Dedifferentiated amniotic fluid mesenchymal stem cell (primary cell): ENCODE measurements around the gene MCAM.

Source experiments
- DNase-seq: peaks from one replicate; pipeline ENCODE4 v3.0.0-alpha.2; 2016; ENCODE audit errors: extremely low spot score

Gene MCAM, protein sequence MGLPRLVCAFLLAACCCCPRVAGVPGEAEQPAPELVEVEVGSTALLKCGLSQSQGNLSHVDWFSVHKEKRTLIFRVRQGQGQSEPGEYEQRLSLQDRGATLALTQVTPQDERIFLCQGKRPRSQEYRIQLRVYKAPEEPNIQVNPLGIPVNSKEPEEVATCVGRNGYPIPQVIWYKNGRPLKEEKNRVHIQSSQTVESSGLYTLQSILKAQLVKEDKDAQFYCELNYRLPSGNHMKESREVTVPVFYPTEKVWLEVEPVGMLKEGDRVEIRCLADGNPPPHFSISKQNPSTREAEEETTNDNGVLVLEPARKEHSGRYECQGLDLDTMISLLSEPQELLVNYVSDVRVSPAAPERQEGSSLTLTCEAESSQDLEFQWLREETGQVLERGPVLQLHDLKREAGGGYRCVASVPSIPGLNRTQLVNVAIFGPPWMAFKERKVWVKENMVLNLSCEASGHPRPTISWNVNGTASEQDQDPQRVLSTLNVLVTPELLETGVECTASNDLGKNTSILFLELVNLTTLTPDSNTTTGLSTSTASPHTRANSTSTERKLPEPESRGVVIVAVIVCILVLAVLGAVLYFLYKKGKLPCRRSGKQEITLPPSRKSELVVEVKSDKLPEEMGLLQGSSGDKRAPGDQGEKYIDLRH

DNA sequence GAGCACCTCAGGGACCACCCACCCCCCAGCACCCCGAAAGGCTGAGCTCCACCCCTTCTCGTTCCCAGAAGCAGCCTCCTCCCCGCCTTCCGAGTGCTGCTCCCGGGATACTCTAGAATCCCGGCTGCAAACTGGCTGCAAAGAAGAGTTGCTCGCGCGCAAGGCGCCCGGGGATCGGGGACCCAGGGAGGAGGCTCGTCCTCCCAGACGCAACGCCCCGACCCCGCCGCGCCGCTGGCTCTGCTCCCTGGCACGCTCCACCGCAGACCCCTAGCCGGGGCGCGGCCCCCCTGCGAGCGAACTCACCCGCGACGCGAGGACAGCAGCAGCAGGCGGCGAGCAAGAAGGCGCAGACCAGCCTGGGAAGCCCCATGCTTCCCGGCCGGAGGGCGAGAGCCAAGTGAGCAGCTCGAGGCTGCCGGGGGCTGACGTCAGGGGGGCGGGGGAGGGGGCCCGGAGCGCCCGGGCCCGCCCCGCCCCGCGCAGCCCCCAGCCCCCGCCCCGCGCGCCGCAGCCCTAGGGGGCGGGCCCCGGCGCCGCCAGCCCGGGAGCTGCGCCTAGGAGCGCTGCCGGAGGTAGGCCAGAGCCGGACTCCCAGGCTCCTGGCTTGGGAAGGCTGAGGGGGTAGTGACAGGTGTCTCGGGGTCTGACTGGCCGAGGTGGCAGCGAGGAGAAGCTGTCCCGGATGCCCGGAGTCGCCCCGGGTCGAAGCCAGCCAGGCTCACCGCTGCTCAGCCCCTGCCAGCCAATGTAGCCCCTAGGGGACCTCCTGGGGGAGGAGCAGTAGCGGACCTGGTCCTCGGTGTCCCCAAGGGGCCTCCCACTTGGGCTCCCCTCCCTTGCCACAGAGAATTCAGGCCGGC is at the start of gene MCAM:
Gene MCAM (minus strand): TSS at position 402 of the 863 bp plus-strand sequence. CDS start 29 bp downstream, at position 373.
- DNase-seq, result no peak

DNA sequence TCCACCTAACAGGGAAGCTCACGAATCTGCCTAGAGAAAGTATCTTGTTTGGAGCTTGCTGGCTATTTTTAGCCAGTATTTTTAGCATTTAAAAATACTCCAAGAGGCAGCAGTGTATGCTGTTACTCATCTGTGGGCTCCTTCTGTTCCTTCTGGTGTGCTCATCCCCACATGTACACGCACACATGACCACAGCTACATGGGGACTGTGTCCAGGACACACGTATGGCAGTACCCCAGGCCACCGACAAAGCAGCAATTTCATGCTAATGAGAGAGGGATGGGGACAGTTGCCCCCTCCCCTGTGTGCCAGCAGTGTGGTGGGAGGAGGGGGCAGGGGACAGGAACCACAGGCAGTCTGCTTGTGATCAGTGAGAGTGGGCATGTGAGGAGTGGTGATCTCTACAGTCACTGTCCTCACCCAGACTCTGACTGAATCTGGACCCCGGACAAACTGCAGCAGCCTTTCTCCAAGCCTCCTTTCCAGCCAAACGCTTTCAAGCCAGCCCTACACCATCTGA is 48.2 kb upstream of the MCAM start:
- no peak for DNase-seq

DNA sequence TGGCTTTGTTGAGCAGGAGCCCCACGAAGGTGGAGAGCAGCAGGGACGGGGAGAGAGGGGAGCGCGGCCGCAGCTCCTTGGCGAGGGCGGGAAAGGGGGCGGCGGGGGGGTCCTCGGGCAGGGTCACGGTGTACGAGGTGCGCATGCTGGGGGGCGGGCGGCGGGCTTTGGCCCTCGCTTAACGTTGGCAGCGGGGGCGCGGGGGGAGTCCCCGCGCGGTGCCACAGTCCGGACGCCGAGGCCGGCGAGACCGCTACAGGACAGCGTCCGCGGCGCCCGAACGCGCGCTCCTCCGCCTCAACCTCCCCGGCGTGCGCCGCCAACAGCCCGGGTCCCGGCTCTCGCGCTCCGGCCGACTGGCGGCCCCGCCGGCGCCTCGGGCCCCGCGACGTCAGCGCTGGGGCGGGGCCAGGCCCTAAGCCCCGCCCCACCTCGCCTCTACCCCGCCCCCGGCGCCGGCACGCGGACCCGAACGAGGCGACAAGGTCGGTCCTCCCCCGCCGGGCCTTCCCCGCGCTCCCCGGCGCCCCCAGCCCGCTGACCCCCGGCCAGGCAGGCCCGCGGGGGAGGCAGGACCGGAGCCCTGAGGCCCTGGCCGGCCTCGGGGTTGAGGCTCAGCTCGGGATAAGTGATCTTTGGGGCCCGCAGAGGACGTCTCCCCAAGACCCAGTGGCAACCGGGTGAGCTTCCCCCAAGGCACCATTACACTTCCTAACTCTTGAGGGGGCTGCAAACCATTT is 47.1 kb upstream of the MCAM start:
- no peak for DNase-seq

DNA sequence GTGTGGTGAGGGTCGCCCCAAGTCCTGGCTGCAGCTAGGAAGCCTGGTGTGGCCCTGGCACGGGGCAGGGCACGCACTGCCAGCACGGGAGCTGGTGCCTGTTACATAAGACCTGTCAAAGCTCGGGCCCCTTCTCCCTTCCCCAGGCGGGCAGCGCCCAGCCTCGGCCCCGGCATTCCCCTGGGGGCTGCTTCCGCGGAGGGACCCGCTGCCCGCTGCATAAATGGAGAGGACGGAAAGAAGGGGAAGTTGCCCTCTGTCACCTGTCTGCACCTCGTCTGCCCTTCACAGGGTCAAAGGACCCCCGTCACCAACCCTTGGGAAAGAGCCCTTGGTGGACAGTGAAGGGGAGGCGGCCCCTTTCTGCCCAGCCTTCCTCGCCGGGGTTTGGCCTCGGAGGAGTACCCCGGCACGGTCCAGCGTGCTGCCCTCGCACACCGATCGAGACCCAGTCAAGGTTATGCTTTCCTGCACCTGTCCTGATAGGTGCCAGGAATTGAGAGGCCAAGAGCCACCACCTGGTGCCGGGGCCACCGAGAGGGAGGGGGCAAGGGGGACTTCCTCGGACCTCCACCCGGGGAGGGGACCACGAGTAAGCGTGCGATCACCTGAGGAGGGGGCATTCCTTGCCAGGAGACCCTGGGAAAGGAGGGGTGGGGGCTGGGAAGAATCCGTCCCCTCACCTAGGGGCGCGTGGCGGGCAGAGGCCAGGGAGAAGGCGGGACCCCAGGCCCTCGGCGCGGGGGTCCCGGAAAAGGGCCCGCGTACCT is 46.3 kb upstream of the MCAM start:
- no peak for DNase-seq

DNA sequence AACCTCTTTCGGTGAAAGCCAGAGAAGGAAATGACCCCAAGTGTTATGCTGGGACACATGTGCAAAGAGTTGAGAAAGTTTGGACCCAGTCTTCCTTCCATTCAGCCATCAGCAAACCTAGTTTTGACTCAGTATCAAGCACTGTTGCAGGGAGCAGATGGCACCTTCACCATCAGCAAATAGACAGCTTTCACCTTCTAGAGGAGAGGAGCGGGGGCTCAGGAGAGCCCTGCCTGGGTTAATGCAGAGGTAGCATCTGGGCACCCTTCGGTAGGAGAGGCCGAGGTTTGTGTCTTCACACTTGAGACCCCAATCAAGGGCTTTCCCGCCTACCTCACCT is 45.8 kb upstream of the MCAM start:
- DNase-seq, result no peak

DNA sequence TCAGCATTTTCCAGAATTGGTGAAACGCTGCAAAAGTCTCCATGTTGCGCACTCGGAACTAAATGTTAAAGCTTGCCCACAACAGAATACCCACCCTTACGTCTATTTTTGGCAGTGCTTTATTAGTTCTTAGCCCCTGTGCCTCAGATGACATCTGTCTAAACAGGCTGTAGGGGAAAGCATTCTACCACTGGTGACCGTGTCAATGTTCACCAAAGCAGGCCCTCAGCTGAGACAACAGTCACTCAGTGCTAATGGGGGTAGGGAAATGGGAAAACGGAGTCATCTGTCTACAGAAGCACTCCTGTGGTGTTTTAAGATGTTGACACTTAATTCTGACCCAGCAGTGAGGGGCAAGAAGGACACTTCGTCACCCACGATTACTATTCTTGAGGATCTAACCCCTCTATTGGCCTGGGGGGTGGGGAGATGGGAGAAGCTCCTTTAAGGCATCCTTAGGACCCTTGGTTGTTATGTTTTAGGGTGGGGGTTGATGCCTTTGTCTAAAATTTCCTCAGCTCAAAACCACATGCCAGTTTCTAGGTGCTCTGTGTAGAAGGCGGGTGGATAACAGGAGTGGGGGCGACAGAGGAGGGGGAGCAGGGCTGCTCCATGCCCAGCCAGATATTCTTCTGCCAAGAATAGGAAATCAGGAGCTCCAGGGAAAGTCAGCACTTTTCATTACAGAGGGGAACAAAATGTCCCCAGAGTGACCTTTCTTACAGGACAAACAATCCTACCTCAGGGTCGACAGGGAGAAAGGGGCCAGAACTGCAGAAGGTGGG is 45.2 kb upstream of the MCAM start:
- DNase-seq, result no peak

DNA sequence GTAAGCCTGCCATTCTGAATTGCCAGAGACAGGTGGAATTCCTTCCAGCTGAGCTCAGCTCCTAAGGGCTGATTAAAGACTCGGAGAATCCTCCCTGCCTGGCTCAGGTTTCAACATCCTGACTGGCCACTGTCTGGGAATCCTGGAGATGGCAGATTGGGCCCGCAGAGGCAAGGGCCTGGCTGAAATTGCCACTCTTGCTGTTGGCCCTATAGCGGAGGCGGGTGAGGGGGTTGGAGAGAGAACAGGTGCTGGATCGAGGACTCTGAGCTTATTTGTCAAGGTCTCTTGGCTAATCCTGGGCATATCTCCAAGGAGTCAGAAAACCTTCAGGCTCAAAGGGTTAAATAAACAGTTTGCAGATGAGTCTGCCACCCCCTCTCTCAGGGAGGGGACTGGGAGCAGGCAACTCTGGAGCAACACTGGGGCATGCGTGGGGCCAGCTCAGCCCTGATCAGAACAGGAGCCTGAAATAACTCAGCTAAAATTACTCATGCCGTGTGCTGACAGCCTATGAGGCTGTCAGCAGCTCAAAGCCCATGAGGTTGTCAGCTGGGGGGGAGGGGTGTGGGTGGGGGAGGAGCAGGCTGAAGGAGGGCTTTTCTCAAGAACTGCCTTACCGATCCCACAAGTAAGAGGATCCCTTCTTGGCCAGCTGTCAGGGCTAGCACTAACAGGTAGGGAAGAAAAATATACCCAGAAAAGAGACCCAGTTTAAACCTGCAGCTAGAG is 44.3 kb upstream of the MCAM start:
- DNase-seq, result peak; percentile 65

DNA sequence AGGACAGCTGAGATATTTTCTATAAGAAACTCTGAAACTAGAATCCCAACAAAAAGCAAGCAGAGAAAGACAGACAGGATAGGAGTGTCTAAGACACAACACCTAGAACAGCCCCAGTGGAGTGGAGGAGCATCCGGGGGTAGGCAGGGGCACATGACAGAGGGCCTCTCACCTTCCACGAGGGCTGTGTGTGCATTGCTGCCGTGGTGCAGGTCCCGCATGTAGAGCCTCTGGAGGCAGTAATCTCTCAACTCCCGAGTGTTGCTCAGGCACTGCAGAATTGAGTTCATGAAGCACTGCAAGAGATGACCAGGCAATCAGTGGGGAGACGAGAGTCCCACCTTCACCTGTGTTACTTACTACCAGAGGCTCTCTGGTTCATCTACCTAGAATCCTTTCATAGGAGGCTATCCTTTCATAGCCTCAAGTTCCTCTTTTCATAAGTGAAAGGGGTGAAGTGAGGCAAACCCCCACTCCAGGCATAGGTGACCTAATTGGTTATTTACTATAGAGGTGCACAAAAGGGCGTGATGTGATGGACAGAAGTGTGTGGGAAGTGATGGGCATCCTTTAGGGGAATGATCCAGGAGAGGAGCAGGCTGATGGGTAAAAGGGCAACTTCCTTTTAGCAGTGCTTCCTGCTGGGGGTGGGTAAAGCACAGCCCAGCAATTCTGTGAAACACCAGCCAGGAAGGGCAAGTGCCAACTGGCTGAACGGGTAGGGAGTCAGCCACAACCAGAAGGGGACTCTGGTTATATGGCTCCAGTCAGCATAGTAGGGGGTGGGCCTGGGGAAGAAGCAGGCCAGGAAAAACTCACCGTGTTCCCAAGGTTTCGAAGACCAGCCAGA is 42.7 kb upstream of the MCAM start:
- DNase-seq, result no peak

DNA sequence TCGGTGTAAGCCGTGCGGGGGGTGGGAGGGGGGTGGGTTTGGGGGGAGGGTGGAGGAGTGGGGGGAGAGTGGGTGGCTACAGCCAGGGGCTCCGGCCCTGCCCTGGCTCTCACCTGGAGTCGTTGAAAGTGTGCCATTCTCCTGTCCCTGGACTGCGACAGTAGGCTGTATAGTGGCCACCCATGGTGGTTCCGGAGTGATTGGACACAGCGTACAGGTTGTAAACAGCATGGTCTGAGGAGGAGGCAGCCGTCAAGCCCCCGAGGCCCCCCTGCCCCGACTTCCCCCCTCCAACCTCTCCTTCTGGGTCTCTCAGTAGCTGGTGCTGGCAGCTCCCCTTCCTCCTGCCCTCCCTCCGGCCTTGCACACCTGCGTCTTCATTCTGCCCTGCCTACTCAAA is 40.1 kb upstream of the MCAM start:
- DNase-seq, result no peak

DNA sequence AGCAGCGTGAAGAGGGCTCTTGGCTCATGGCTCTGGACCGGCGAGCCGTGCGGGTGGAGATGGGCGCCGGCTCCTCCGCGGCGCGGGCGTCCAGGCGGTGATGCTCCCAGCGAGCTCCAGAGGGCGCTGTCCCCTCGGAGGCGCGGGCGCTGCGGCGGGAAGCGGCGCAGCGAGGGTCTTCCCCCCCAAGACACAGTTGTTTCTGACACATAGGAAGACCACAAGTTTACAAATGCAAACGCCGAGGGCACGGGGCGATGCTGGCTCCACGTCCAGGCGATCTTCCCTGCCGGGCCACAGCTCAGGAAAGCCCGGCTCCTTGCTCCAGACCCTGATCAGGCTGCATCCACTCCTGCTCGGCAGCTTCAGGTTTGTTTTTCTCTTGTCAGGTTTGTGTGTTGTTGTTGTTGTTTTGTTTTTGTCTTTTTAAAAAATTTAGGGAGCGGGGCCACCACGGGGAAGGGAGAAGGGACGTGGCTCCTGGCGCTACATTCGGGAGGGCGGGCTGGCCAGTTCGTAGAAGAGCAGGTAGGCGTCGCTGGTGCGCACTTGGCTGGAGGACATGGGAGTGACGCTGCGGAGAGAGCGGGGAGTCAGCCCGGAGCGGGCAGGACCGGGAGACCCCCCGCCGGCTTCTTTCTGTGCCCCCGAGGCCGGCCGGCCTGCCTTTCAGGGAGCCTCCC is 39.6 kb upstream of the MCAM start:
- DNase-seq, result peak; percentile 73

DNA sequence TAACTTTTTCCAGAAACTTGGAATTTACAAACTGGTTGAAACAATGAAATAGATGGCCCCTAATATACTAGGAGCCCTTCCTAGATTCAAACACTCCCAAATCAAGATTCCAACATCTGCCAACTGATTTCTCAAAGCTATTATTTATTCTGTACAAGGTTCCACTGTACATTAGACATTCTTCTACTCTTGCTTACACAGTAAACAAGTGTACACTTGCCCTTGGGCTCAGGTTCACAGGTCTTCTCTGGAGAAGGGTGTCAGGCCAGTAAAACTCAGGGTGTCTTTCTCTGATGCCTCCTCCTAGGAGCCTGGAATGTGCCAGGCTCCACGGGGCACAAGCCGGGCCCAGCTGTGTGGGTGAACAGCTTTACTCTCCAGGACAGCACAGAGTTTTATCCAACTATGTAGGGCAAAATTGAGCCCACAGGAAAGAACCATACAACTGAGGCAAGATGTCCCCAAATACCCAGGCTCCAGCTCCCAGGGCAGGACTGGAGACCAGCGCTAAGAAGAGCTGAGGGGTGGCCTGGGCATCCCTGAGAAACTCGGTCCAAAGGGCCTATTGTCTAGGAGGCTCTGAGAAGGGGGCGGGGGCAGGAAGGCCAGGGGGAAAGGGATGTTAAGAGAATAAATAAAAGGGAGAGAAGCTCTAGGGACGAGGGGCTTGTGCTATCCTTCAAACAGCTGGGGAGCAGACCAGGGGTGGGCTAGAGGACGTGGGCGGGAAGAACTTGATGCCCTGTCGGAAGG is 38.3 kb upstream of the MCAM start:
- DNase-seq, result no peak

DNA sequence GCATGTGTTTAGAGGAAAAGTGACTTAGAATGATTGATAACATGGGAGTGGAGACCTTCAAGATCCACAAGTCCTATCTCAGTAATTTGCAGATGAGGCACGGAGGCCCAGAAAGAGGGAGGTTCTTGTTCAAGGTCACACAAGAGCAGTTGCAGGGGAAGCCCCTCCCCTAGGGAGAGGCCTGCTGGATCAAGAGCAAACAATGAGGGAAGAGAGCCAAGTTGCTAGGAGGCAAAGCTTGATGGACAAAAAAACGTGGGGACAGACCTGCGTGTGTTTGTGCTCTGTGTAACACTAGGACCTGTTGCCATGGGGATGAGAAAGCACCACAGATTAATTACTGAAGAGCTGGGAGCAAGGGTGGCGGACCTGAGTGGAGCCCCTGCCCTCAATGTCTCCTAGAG is 35.9 kb upstream of the MCAM start:
- no peak for DNase-seq

DNA sequence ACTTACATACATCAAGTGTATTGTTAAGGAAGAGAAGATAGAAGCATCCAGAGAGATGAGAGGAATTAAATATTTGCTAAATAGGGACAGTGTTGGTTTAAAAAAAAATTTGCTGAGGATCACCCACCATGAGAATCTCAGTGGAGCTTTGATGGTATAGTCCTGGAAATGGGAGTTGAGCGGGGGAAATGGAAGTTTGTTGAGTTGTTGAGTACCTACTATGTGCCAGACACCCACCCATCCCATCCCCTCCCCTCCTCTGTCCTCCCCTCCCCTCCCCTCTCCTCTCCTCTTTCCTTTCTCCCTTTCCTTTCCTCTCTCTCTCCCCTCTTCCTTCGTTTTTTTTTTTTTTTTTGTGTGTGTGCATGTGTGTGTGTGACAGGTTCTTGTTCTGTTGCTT is 34.3 kb upstream of the MCAM start:
- DNase-seq, result no peak

DNA sequence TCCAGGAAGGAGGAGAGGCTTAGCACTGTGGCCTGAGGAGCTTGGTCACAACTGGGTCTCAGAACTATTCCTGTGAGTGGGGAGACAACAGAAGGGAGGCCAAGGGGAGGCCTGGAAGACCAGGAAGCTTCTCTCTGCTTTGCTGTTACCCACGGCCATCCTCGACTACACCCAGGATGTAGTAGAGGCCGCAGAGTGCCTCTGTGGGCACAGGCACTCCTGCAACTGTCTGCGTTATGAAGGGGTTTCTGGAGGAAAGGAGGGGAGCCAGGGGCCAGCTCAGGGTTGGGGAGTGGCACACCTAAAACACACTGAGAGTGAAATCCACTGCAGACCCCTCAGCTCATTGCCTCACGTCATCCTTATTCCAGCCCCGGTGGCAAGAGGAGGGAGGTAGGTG is 33.4 kb upstream of the MCAM start:
- DNase-seq, result no peak

DNA sequence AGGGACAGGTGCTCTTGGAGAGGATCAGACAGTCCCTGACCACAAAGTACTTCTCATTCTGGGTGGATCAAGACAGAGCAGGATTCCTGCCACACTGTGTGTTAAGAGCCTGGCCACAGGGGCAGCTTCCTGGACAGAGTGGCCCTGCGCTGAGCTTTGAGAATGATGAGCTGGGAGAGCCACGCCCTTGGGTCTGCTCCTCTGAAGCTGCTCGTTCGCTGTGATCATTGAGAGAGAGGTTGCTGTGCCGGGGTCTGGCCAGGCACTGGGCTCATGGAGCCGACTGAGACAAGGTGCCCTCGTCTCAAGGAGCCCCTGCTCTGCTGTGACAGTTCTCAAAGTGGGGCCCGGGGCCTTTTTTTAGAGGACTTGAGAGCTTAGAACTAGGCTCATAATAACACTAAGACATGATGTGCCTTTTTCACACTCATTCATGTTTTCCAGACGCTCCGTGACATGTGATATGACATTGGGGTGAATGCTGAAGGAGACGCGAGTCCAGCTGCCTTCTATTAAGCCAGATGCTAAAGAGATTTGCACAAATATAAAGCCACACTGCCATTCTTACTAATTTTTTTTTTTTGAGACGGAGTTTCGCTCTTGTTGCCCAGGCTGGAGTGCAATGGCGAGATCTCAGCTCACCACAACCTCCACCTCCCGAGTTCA is 31.1 kb upstream of the MCAM start:
- DNase-seq, result no peak

DNA sequence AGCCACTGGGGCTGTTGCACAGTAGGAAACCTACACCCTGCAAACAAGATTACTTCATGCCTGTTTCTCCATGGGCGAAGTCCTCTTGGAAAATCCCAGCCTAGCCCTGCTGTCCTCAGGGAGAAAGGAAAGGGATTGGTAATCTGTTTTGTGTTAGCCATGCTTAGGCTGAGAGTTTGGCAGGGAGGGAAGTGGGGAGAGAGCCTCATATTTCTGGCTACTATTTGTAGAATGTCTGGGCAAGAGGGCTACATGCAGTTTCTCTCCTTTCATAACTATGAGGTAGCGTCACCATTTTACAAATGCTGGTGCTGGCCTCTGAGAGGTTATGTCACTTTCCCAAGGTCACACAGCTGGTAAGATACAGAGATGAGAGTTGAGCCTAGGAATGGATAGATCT is 30.3 kb upstream of the MCAM start:
- no peak for DNase-seq

DNA sequence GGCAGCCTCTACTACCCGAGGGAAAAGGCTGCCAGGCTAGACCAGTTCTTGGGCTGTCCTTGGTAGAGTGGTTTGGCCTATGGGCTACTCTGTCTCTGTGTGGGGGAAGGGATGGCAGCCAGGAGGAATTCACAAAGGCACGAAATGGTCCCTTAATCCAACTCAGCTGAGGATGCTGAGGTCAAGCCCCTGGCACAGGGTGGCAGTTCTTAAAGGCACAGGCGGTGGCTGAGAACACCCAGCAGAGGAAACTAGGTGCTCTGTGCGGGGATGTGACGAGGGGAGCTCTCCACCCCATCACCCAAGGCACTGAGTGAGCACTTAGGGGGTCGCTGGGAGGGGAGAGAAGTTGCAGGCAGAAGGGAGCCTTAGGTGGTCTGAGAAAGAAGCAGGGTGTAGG is 29.7 kb upstream of the MCAM start, which contains the start of gene MFRP:
Gene MFRP (minus strand): TSS at position 101 of the 400 bp plus-strand sequence. CDS start 192 bp downstream, outside the sequence.
- DNase-seq, result no peak
